ENCODE measurements around the gene COPA.
"Not testable (repeated sequence)": the region's sequence is repeated elsewhere in the genome, so short reads cannot be mapped to it uniquely, and the experiment has no call there.

The COPA gene

DNA sequence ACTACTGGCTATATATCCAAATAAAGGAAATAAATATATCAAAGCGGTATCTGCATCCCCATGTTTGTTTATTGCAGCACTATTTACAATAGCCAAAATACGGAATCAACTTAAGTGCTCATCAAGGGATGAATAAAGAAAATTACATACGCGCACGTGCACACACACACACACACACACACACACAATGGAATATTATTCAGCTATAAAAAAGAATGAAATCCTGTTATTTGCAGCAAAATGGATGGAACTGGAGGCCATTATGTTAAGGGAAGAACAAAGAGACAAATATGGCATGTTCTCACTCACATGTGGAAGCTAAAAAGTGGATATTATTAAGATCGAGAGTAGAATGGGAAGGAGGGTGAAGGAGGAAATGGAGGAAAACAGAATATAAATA, 20.2 kb downstream of the COPA start:
- no peak for DNase-seq

DNA sequence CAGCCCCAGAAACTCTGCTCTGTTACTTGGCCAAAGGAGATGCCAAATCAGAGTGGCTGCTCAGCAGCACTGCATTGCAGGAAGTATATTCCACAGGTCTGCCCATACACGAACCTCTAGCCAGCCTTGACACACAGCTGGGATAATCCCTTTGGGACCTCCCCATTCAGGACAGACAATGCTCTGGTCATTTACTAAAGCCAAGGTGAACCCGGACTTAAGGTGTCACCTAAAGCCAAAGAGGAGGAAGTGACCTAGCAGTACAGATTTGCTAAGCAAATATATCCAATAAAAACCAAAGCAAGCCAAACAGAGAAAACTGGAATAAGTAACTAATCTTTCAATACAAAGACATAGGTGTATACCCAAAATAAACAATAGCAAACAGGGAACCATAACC, 27.7 kb downstream of the COPA start:
- no peak for DNase-seq

DNA sequence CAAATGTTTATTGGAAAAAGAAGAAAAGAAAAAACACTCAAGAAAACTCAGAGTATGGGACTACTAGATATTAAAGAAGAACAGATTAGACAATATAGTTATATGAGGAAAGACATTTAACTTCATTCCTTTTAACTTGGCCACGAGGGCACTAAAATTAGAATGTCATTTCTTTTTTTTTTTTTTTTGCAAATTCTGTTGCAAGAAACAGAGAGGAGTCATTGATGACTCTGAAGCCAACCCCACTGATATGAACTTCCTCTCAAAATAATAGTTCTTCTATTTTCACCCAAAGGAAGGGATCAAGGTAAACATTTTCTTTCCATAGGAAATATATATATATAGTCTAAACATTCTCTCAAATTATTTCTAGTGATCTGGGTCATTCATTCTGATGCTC, 33.5 kb downstream of the COPA start:
- DNase-seq = no peak

DNA sequence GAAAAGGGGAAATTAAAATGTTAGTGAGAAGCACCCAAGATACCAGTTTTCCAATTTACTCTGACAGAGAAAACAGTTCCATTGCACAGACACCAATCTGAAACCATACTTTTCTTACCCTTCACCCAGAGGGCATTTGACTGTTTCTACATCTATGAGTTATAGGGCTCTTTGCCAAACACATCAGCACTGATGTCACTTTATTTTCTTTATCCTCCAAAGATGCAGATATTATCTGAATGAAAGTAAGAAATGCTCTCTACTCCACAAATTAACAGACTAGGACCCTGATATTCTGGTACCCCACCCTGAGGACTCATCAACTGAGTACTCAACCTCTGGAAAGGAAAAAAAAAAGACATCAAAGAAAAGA, 33.9 kb downstream of the COPA start:
- no peak for DNase-seq

DNA sequence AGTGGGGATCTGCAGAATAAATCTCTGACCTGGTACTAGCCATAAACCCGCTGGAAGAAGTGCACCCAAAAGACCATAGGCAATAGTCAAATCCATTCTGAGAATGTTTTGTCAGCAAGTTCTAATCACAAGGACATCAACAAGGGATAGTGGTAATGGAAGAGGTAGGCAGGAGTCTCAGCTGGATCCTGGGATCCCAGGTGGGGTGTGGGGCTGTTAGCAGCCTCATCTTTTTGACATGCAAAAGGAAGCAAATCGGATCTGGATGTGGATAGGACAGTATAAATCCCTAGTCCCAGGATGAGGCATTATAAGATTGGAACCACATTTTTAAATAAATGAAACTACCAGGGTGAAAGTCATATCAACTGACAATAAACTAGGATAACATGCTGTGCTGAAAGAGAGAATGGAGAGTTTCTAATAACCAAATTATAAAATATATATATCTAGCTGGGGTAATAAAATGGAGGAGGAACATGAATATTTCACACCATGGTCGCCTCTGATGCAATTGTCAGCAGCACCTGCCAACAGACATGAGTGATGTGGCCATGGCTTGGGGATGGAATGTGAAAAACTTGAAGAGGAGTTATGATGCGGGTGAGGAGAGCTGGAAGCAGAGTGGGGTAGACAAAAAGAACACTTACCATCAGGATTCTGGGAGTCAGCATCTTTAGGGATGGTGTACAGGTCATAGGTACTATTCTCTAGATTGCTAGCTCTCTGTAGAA, 34.4 kb downstream of the COPA start:
- DNase-seq = no peak

DNA sequence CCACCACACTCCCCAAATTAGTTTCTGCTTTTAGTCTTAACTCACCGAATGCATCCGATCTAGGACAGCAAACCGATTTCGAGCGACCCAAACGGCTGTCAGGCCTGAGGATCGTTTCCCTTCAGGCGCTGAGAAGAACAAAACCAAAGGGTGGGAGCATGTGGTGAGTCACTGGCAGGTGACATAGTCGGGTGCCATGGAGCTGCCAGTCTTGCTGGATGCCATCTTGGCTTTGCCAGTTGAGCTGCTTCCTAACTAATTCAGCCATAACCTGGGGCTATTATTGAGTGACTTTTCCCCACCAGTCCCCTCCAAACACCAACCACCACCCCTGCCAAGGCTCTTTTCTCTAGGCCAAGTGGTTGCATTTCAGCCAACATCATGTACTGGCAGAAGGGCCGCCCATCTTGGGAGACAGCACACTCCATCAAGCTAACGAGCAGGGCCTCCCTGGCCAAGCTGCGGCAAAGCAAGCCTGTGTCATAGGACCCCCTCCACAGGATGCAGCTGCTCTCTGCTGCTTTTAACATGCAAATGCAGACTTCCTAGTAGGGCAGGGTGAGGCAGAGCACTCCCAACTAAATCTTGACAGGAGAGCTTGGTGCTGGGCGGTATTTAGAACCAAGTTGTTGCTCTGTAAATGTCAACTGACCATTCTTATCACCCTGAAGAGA, 35.8 kb downstream of the COPA start:
- no peak for DNase-seq

DNA sequence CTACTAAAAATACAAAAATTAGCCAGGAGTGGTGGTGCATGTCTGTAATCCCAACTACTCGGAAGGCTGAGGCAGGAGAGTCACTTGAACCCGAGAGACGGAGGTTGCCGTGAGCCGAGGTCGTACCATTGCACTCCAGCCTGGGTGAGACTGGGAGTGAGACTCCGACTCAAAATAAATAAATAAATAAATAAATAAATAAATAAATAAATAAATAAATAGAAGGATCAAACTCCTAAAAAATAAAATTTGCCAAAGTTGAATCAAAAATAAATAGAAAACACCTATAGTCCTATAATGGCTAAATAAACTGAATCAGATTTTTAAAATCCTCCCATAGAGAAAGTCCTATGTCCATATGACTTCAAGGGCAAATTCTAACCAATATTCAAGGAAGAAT, 42.9 kb downstream of the COPA start:
- no peak for DNase-seq

DNA sequence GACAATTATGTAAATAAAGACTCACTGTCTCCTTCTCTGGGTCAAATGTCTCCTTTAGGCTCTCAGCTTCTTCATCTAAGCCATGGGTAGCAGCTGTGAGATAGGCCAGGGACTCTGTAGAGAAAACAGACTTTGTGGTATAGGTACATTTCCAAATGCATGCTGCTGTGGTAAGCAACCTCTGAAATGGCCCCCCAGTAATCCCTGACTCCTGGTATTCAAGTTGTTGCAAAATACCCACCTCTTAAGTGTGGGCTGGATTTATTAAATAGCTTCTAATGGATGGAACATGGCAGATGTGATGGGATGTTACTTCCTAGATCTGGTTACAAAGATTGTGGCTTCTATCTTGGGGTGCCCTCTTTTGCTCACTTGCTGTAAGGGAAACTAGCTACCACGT, 47.0 kb downstream of the COPA start:
- DNase-seq = no peak

DNA sequence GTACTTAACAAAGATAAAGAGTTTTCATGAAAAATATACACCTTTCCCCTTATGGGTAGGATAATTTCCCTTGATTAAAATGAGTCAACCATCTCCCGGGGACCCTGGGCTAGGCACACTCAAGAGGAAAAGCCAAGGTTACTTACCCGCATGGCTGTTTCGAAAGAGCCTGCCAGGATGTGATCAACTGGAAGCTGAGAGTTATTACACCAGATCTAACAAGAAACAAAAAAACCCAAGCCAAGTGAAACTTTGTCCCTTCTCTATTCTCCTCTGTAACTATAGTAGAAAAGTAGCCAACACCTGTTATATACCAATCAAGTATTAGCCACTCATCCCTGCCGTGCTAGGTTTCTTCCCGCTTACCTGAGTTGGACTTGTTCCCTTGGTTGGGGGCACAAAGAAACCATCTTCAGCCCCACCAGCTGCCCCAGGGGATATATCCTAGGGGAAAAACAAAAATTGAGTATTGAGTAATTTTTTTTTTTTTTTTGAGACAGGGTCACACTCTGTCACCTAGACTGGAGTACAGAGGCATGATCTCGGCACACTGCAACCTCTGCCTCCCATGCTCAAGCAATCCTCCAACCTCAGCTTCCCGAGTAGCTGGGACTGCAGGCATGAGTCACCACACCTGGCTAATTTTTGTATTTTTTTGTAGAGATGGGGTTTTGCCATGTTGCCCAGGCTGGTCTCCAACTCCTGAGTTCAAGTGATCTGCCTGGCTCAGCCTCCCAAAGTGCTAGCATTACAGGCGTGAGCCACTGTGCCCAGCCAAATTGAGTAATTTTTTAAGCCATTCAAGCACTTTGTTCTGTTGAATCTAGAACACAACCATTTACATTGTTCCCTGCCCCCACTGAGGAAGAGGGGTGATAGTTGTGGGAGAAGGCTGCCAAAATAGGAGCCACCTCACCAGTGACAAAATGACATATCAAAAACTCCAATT, 49.8 kb downstream of the COPA start:
- DNase-seq = no peak

DNA sequence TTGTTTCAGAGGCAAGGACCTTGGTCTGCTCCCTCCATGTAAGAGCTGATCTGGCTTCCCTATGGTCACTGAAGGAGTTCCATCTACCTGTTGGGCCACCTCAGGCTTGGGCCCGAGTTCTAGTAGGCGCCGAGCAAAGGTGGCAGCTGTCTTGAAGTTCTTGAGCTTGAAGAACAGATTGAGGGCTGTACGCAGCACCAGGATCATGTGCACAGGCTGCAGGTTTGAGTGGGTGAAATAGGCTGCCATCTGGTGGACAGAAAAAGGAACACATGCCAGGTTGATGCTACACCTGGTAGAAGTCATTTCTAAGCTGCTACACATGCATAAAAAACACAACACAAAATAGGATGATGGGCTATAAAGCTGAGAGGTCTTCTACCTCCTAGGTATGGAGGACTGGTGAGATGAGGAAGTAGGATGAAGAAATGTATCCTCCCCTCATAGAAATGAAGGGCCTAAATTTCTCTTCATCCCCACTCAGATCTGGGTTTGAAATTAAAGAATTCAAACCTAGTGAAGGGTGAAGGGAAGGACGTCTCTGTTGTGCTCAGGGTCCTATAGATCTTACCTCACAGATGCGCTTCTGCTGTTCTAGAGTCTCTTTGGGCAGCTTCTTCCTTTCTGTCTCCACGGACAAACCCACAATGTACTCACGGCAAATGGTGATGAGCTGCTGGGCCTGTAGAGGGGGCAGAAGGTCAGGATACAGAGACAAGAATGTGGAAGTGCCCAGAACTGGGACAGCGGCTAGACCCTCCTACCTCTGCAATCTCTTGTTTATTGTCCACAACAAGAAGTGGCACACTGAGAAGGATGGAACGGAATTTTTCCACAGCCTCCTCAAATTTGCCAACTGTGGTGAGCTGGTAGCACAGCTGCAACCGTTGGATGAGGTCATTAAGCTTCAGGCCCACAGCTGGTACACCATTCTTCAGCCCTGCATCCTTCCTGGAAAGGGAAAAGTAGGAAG, 51.5 kb downstream of the COPA start:
- peak; percentile 45 for DNase-seq

DNA sequence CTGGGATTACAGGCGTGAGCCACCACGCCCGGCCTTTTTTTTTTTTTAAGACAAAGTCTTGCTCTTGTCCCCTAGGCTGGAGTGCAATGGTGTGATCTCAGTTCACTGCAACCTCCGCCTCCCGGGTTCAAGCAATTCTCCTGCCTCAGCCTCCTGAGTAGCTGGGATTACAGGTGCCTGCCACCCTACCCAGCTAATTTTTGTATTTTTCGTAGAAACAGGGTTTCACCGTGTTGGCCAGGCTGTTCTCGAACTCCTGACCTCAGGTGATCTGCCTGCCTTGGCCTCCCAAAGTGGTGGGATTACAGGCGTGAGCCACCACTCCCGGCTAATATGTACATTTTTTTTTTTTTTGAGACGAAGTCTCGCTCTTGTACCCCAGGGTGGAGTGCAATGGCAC, 55.3 kb downstream of the COPA start:
- not testable (repeated sequence) for DNase-seq

DNA sequence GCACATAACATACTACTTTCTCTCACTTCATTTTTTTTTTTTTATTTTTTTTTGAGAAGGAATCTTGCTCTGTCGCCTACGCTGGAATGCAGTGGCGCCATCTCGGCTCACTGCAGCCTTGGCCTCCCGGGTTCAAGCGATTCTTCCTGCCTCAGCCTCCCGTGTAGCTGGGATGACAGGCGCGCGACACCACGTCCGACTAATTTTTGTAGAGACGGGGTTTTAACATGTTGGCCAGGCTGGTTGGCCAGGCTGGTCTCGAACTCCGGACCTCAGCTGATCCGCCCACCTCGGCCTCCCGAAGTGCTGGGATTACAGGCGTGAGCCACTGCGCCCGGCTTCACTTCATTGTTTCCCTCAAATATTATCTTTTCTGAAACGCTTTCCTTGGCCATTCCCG, 57.5 kb downstream of the COPA start:
- DNase-seq = no peak

DNA sequence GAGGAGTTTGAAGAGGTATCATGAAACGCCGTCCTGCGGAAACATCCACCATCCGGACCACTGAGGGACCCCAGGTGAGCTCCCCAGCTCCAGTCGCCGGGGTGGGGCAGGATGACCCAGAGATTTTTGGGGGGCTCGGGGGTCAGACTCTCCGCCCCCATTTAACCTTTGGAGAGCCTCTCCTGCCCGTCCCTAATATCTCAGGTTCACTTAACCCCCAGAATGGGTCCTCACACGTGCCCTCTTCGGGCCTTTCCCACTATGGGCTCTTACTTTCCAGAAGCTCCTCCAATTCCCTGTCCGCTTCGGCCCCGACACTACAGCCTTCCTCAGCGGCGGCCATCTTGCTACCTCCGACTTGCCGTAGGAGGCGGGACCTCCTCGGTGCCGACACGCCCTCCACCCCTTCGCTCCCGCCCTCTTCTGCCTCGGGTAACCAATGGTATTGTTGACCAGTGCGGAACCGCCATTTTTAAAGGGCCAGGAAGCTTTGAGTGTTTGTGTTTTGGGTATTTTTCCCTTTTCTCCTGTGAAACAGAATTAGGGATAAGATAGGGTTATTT, 58.2 kb downstream of the COPA start, which contains the start of gene PEX19:
Gene PEX19, minus strand, starts transcription at position 352 of the 563 bp plus-strand sequence. Its CDS starts 9 bp downstream, at position 343.
- peak; percentile 92 for DNase-seq

DNA sequence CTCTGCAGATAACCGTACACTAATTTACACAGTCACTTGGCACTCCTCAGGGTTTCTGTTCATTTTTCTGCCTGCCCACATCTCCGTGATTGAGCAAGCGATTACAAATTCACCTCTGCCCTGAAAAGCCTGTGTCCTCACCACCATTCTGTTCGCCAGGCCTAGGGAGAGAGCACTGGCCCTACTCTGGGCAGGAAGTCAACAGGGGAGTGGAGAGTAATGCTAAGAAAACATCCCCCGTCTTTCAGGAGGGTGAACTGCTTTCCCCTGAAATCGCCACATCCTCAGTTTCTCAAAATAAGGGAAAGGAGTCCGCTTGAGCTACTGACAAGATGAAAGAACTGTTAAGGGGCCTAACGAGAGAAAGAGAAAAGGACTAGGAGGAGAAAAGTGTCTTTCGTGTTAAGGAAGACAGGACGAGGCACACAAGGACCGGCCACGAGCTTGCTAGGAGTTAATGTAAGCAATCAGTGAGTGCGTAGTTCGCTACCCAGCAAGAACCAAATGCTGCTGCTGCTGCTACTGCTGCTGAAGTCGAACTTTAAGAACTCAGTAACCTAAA, 58.7 kb downstream of the COPA start:
- peak; percentile 4 for DNase-seq

DNA sequence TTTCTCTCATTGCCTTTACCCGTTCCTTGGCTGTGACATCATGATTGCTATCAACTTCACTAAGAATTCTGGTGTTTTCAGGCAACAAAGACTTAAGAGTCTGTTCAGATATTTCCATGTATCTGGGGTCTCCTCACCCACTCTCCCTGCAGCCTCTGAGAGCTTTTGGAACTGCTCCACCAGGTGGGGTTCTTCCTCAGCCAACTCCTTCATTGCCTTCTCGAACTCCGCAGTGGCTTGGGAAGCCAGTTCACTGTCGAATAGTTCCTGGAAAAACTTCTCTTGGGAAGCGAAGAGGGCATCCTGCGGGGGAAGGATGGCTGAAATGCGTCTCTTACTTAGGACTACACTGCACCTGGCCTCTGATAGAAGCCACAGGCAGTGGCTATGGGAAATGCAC, 60.2 kb downstream of the COPA start:
- DNase-seq = no peak

DNA sequence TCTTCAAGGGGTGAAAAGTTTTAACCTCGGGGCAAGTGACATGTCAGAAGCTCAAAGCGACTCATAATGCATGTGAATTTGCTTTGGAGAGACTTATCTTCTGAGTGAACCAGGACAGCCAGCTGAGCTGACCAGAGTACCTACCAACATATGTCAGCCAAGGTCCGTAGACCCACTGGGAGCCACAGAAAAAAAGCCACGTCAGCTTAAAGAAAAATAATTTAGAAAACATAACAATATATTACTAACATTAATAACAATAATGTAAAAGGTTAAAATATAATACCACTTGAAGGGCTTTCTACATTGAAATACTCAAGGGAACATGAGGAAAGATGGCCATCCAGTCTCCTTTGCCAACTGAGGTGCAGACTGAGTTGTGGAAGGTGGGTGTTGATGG, 65.1 kb downstream of the COPA start:
- no peak for DNase-seq

DNA sequence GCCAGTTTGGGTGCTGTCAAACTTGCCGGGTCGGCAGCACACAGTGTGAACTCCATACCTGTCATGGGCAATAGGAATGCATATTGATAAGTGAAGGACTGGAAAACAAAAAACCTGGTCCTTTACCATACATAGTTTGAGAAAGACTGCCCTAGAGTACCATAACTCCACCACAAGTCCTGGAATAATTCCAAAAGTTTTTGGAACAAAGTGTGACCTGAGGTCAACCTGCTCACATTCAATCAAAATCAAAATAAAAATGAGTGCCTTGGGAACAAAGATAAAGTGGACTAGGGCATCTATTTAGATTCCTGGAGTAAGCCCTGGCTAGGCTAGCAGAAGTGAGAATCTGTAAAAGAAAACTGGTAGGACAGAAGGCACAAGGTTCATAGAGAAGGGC, 65.7 kb downstream of the COPA start:
- no peak for DNase-seq

DNA sequence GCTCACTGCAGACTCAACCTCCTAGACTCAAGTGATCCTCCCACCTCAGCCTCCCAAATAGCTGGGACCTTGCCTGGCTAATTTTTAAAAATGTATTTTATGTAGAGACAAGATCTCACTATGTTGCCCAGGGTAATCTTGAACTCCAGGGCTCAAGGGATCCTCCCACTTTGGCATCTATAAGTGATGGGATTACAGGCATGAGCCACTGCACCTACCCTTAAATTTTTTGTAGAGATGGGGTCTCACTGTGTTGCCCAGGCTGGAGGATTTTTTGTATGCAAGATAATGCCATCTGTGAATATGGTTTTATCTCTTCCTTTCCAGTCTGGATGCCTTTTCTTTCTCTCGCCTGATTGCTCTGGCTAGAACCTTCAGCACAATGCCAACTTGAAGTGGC, 72.0 kb downstream of the COPA start:
- no peak for DNase-seq

DNA sequence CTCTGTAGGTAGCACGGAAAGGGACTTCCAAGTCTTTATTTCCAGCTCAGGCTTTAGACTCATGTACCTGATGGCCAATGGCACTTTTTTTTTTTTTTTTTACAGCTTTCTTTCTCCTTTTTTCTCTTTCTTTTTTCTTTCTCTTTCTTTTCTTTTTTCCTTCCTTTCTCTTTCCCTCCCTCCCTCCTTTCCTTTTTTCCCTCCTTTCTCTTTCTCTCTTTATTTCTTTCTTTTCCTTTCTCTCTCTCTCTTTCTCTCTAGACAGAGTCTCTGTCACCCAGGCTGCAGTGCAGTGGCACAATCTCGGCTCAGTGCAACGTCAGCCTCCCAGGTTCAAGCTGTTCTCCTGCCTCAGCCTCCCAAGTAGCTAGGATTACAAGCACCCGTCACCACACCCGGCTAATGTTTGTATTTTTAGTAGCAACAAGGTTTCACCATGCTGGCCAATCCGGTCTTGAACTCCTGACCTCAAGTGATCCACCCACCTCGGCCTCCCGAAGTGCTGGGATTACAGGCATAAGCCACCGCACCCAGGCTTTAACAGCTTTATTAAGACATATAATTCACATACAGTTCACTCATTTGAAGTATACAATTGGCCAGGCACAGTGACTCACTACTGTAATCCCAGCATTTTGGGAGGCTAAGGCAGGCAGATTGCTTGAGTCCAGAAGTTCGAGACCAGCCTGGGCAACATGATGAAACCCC, 75.6 kb downstream of the COPA start:
- no peak for DNase-seq

DNA sequence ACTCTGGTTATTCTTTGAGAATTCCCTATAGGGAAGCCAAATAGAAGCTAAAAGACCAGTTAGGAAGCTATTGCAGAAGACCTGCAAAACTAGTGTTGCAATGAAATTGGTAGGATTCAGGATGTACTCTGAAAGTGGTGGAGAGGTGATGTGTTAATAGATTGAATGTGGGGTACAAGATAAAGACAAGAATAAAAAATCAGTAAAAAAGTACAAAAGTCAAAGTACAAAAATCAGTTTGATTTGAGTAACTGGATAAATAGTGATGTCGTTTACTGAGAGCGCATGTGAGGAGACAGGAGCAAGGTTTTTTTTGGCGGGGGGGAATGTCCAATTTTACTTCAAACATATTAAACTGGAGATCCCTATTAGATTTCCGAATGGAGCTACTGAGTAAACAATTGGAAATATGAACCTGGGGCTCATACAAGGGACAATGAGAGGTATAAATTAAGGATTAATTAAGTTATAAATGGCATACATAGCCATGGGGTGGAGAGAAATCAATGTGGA, 78.2 kb downstream of the COPA start:
- no peak for DNase-seq

Data from stimulated activated CD4-positive, alpha-beta T cell treated with anti-CD3 and anti-CD28 coated beads, Interleukin-4, amount 100 ng/mL, for 1 hour (primary cell).